AG04450 (cell line): ENCODE data around the gene TAF3. TPM values are rescaled to one million over a fixed set of nuclear protein-coding genes. Genes with fewer than 3 reads are reported as not detected.
"Not testable (repeated sequence)": the region's sequence is repeated elsewhere in the genome, so short reads cannot be mapped to it uniquely, and the experiment has no call there.

Source experiments
- CTCF ChIA-PET: fragments of 300-600, 350-600 bp; formaldehyde crosslinking; extraction: SDS; loops from one replicate; lab custom pipeline; 2022; ENCODE audit warnings: antibody characterized with exemption, inconsistent platforms; lab: Charles Lee
- POLR2A ChIA-PET: fragments of 350-600 bp; formaldehyde crosslinking; extraction: SDS; loops from one replicate; lab custom pipeline; 2021; ENCODE audit warnings: antibody characterized with exemption, inconsistent platforms; lab: Yijun Ruan, JAX
- DNase-seq: peaks from one replicate; pipeline ENCODE4 v3.0.0-alpha.2; 2011; ENCODE audit warnings: low read depth, low spot score
- H3K27ac ChIP-seq: one replicate; pipeline ENCODE4 v1.5.1; 2012; ENCODE audit warnings: low read depth, low read length, control low read depth
- H3K27me3 ChIP-seq: one replicate; pipeline ENCODE4 v1.6.0; 2012; ENCODE audit warnings: low read length; ENCODE audit not compliant: control insufficient read depth, insufficient read depth
- H3K4me3 ChIP-seq: 2 replicates; pipeline ENCODE4 v1.5.1; 2011; ENCODE audit warnings: mild to moderate bottlenecking, low read depth, low read length, control low read depth
- H3K9me3 ChIP-seq: 2 replicates; pipeline ENCODE4 v1.5.1; 2012; ENCODE audit warnings: low read length; ENCODE audit not compliant: control insufficient read depth, insufficient read depth
- CTCF ChIP-seq: IDR thresholded peaks from 2 replicates; pipeline ENCODE4 v1.5.1; 2011; ENCODE audit warnings: low read depth, low read length, control low read depth, inconsistent platforms
- polyA plus RNA-seq: library from polyadenylated mRNA; depleted of rRNA; stranded (reverse); fragments of >200 nt; gene quantifications from 2 replicates; pipeline ENCODE4 v1.2.3, GENCODE V29; 2011

Gene TAF3
- polyA plus RNA-seq, 1 experiment: 3.1 TPM

- H3K27me3 ChIP-seq: peaks cover 2% of the 10 kb centered on the region
- POLR2A ChIA-PET: no interaction called here
- no peak overlapping the region for H3K27ac ChIP-seq
- DNase-seq: no peak
- no peak overlapping the region for H3K4me3 ChIP-seq
- no peaks in the 10 kb centered on the region for H3K9me3 ChIP-seq
- CTCF ChIA-PET: no interaction called here
- no peak for TF ChIP-seq CTCF
Observed at GRCh38 chr10:8023321-8023720, 205.0 kb downstream of the TAF3 start.

- CTCF ChIA-PET: no interaction called here
- H3K27me3 ChIP-seq: peaks cover 2% of the 10 kb centered on the region
- H3K27ac ChIP-seq: no peak overlapping the region
- no peak overlapping the region for H3K4me3 ChIP-seq
- no peak for TF ChIP-seq CTCF
- no peak for DNase-seq
- no peaks in the 10 kb centered on the region for H3K9me3 ChIP-seq
- POLR2A ChIA-PET: no interaction called here
Observed at GRCh38 chr10:8023851-8024250, 205.5 kb downstream of the TAF3 start.

GRCh38 chr10:8026349-8027259, 208.3 kb downstream of the TAF3 start:
- POLR2A ChIA-PET: no interaction called here
- TF ChIP-seq CTCF: no peak
- no peak for DNase-seq
- Histone ChIP-seq H3K27me3 (peaks cover 14% of the 10 kb centered on the region), H3K9me3 (no peaks in the 10 kb centered on the region), H3K4me3 (peak overlapping the region; percentile 15), H3K27ac (no peak overlapping the region)
- CTCF ChIA-PET: interaction anchor here (0.7 kb wide), 1 partner anchor 1536 kb away, joined by 5 read pairs; no protein-coding TSS in a partner anchor

DNA sequence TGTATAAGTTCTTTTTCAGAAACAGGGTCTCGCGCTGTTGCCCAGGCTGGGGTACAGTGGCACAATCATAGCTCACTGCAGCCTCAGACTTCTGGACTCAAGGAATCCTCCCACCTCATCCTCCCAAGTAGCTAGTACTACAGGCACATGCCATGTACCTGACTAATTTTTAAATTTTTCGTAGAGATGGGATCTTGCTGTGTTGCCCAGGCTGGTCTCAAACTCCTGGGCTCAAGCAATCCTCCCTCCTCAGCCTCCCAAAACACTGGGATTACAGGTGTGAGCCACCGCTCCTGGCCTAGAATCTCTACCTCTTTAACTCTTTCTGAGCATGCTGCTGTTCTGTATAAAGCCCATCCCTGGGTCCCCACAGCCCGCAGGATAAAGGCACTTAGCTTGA, 212.9 kb downstream of the TAF3 start:
- H3K4me3 ChIP-seq, POLR2A ChIA-PET, H3K27ac ChIP-seq, CTCF ChIA-PET, DNase-seq: not testable (repeated sequence)
- peaks cover 55% of the 10 kb centered on the region for H3K27me3 ChIP-seq
- peaks cover 13% of the 10 kb centered on the region; the same call in 1 of the 2 replicates for H3K9me3 ChIP-seq

DNA sequence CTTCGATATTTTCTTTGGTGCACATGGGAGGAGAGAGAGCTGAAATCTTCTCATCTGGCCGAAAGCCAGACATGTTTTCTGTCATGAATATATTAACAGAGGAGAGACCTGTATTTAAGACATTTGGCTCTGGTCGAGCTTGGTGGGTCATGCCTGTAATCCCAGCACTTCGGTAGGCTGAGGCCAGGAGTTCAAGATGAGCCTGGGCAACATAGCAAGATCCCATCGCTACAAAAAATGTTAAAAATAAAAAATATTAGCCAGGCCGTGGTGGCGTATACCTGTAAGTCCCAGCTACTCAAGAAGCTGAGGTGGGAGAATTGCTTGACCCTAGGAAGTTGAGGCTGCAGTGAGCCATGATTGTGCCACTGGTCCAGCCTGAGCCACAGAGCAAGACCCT, 214.3 kb downstream of the TAF3 start:
- H3K4me3 ChIP-seq: no peak overlapping the region
- H3K27me3 ChIP-seq: peaks cover 66% of the 10 kb centered on the region
- ChIA-PET CTCF (no interaction called here), POLR2A (no interaction called here)
- no peak overlapping the region for H3K27ac ChIP-seq
- H3K9me3 ChIP-seq: peaks cover 13% of the 10 kb centered on the region; the same call in 1 of the 2 replicates
- DNase-seq: no peak
- no peak for TF ChIP-seq CTCF
